GM12892 (cell line): Measurements from ENCODE around the gene BRF1.

Experiments
- POLR2A ChIP-seq: IDR thresholded peaks from 2 replicates; pipeline ENCODE4 v1.6.1; 2011; ENCODE audit warnings: low read depth, low read length, control low read depth
- POLR2AphosphoS5 ChIP-seq: IDR thresholded peaks from 2 replicates; pipeline ENCODE4 v1.6.1; 2011; ENCODE audit warnings: low read depth, low read length, control low read depth

DNA sequence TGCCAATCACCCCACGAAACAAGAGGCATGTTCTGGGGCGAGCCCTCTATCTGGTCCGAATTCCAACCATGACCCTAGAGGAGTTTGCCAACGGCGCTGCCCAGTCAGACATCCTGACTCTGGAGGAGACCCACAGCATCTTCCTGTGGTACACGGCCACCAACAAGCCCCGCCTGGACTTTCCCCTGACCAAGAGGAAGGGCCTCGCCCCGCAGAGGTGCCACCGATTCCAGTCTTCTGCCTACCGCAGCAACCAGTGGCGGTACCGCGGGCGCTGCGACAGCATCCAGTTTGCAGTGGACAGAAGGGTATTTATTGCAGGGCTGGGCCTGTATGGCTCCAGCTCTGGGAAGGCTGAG is 50.8 kb downstream of the BRF1 start:
- TF ChIP-seq POLR2A (no peak), POLR2AphosphoS5 (no peak)
